GM18951 (cell line): ENCODE data around the gene CSF3R.

Experiments
- POLR2A ChIP-seq: IDR thresholded peaks from 4 replicates; pipeline ENCODE4 v1.6.1; 2011; ENCODE audit warnings: mild to moderate bottlenecking; ENCODE audit not compliant: insufficient read length, insufficient read depth; ENCODE audit errors: extremely low read depth
- in situ Hi-C: fragments of 300-500 bp; cut with MboI; formaldehyde crosslinking; loops from one replicate; pipeline ENCODE4 v1.12.0; 2022; ENCODE audit warnings: low sequenced_read_pairs, mixed read lengths, inconsistent platforms; ENCODE audit not compliant: unreplicated experiment

CSF3R gene

GRCh38 chr1:36466370-36467026 is 16.2 kb downstream of the CSF3R start:
- in situ Hi-C loops: no loop called here

GRCh38 chr1:36465731-36466369 is 16.9 kb downstream of the CSF3R start:
- in situ Hi-C loops: no loop called here
- no peak for TF ChIP-seq POLR2A

More at GRCh38 chr1:36466370-36467026, 16.2 kb downstream of the CSF3R start:
- no peak for TF ChIP-seq POLR2A

GRCh38 chr1:36464605-36465393 is 17.9 kb downstream of the CSF3R start:
- no peak for TF ChIP-seq POLR2A
- in situ Hi-C loops: no loop called here

- in situ Hi-C loops: no loop called here
- peak; percentile 92 for TF ChIP-seq POLR2A
Observed at GRCh38 chr1:36463803-36464604, 18.7 kb downstream of the CSF3R start, which contains the start of gene MRPS15. Gene MRPS15, minus strand, starts transcription at chr1:36464384. Its CDS starts 109 bp downstream, at chr1:36464275.

- no peak for TF ChIP-seq POLR2A
- in situ Hi-C loops: no loop called here
Observed at GRCh38 chr1:36463463-36463802, 19.3 kb downstream of the CSF3R start.

- TF ChIP-seq POLR2A: no peak
- in situ Hi-C loops: no loop called here
Observed at GRCh38 chr1:36458910-36459309, 23.8 kb downstream of the CSF3R start.

- in situ Hi-C loops: no loop called here
- TF ChIP-seq POLR2A: no peak
Observed at GRCh38 chr1:36457691-36458090, 25.0 kb downstream of the CSF3R start.

GRCh38 chr1:36456391-36456928 is 26.3 kb downstream of the CSF3R start:
- in situ Hi-C loops: no loop called here
- TF ChIP-seq POLR2A: no peak

GRCh38 chr1:36455386-36455785 is 27.3 kb downstream of the CSF3R start:
- in situ Hi-C loops: no loop called here
- no peak for TF ChIP-seq POLR2A

GRCh38 chr1:36453600-36454388 is 28.9 kb downstream of the CSF3R start:
- TF ChIP-seq POLR2A: no peak
- in situ Hi-C loops: no loop called here

GRCh38 chr1:36453051-36453450 is 29.7 kb downstream of the CSF3R start:
- in situ Hi-C loops: no loop called here
- no peak for TF ChIP-seq POLR2A

- in situ Hi-C loops: no loop called here
- no peak for TF ChIP-seq POLR2A
Observed at GRCh38 chr1:36450919-36451305, 31.8 kb downstream of the CSF3R start.

GRCh38 chr1:36450270-36450918 is 32.3 kb downstream of the CSF3R start, which contains the start of gene OSCP1:
Gene OSCP1, minus strand, starts transcription at chr1:36450451. Its CDS starts 82 bp downstream, at chr1:36450369.
- in situ Hi-C loops: no loop called here
- peak; percentile 93 for TF ChIP-seq POLR2A
